Measurements from ENCODE around the gene UGT1A10. TPM values are rescaled to one million over a fixed set of nuclear protein-coding genes. Genes with fewer than 3 reads are reported as not detected.

The UGT1A10 gene
- total and polyA plus RNA-seq, 2 of the 13 experiments (the other 11 are each of a cell fraction or from before 2014, with no cell fraction given) = not detected

GRCh38 chr2:233674314-233674713 lies 38.1 kb downstream of the UGT1A10 start (continued):
- TF ChIP-seq HNF1B (CRISPR knock-in tag; IDR thresholded peaks at IDR 0.05) (no peak), ISX (CRISPR knock-in tag; conservative IDR thresholded peaks at IDR 0.05) (no peak), MIXL1 (CRISPR knock-in tag; IDR thresholded peaks at IDR 0.05) (no peak), PLSCR1 (CRISPR knock-in tag; IDR thresholded peaks at IDR 0.05; ENCODE audit: borderline replicate concordance) (no peak), GLMP (CRISPR knock-in tag; IDR thresholded peaks at IDR 0.05; ENCODE audit: borderline replicate concordance) (no peak)

- H3K4me3 ChIP-seq (replicated peaks in 1 of 3; ENCODE audit: insufficient read depth in 1 of 3, low read depth in 2 of 3, low read length in 3 of 3) = no peak overlapping the region
- CTCF ChIA-PET (ENCODE audit: low intra/inter-chr PET ratio, low total read pairs) = no interaction called here
These were observed 38.7 kb downstream of the UGT1A10 start for GRCh38 chr2:233674995-233675394.

More at GRCh38 chr2:233674995-233675394, 38.7 kb downstream of the UGT1A10 start:
- Histone ChIP-seq H3K4me1 (ENCODE audit: insufficient read depth, low read length) (no peaks in the 10 kb centered on the region), H3K9me3 (ENCODE audit: low read length) (no peaks in the 10 kb centered on the region), H3K79me2 (ENCODE audit: insufficient read depth, low read length) (no peaks in the 10 kb centered on the region), H3K36me3 (replicated peaks in 1 of 2; ENCODE audit: control insufficient read depth in 1 of 2, insufficient read depth in 2 of 2, low read length in 2 of 2) (no peaks in the 10 kb centered on the region), H3K4me2 (ENCODE audit: low read depth, low read length) (no peak overlapping the region), H3K27me3 (ENCODE audit: control insufficient read depth in 1 of 2, insufficient read depth in 2 of 2, low read length in 2 of 2) (no peaks in the 10 kb centered on the region), H3K27ac (ENCODE audit: extremely low read length, insufficient read depth, low read length) (no peak overlapping the region), H3K9ac (ENCODE audit: insufficient read depth, low read depth, low read length) (no peak overlapping the region), H4K20me1 (ENCODE audit: insufficient read depth, low read length) (no peaks in the 10 kb centered on the region), H2AFZ (ENCODE audit: low read length) (no peak overlapping the region)
- POLR2A ChIA-PET = no interaction called here
- FAIRE-seq (no peak), ATAC-seq (no peak), DNase-seq (ENCODE audit: low spot score) (no peak)
- intact Hi-C loops (cut with micrococcal nuclease; ENCODE audit: unreplicated experiment) (no loop called here), in situ Hi-C loops (cut with HindIII; ENCODE audit: extremely low pct_ligation_motif_present, low pct_unique_long_range_greater_than_20kb) (no loop called here)
- no TSS peak for BruUV-seq (replicated peaks)
- TF ChIP-seq ZNF503 (CRISPR knock-in tag; IDR thresholded peaks at IDR 0.05) = no peak
- TF ChIP-seq SRSF1 (optimal IDR thresholded peaks at IDR 0.05; ENCODE audit: low read depth, low read length) = no peak
- no peak for TF ChIP-seq ZNF432 (CRISPR knock-in tag; IDR thresholded peaks at IDR 0.05; ENCODE audit: borderline replicate concordance)
- no peak for TF ChIP-seq CBX5 (CRISPR knock-in tag; IDR thresholded peaks at IDR 0.05; ENCODE audit: borderline replicate concordance)
- no peak for TF ChIP-seq ZNF251 (CRISPR knock-in tag; IDR thresholded peaks at IDR 0.05)
- no peak for TF ChIP-seq ZNF326 (CRISPR knock-in tag; IDR thresholded peaks at IDR 0.05; ENCODE audit: borderline replicate concordance)
- no peak for TF ChIP-seq ZNF275 (CRISPR knock-in tag; IDR thresholded peaks at IDR 0.05; ENCODE audit: borderline replicate concordance)
- no peak for TF ChIP-seq ZNF235 (CRISPR knock-in tag; IDR thresholded peaks at IDR 0.05; ENCODE audit: borderline replicate concordance)
- TF ChIP-seq SIN3B (IDR thresholded peaks at IDR 0.05; ENCODE audit: low read length) = no peak
- no peak for TF ChIP-seq ETV6 (CRISPR knock-in tag; conservative IDR thresholded peaks at IDR 0.05)
- TF ChIP-seq MED8 (CRISPR knock-in tag; IDR thresholded peaks at IDR 0.05; ENCODE audit: insufficient replicate concordance) = no peak
- TF ChIP-seq PAWR (CRISPR knock-in tag; IDR thresholded peaks at IDR 0.05; ENCODE audit: borderline replicate concordance) = no peak
- no peak for TF ChIP-seq LCORL (IDR thresholded peaks at IDR 0.05)
- no peak for TF ChIP-seq LCORL (CRISPR knock-in tag; IDR thresholded peaks at IDR 0.05)
- WGBS (ENCODE audit: low lambda C conversion rate) = 25% methylated on average over 4 of the region's 4 CpGs
